ENCODE data around the gene RGP1.

Gene RGP1

GRCh38 chr9:35759795-35760194, 10.7 kb downstream of the RGP1 start:
- peaks cover 0 to 16% of the 10 kb centered on the region in 2 experiments; a peak in 1 of 3 replicates for H3K36me3 ChIP-seq (ENCODE audit: control insufficient read depth in 2 of 2, insufficient read depth in 1 of 2, low read length in 2 of 2)
- no peak overlapping the region for H3K27ac ChIP-seq (ENCODE audit: extremely low read depth, low read depth, low read length)
- H3K9me3 ChIP-seq (ENCODE audit: control insufficient read depth, insufficient read depth, low read depth, low read length) = no peaks in the 10 kb centered on the region
- peaks cover 13% of the 10 kb centered on the region for H3K4me1 ChIP-seq (ENCODE audit: control insufficient read depth, insufficient read depth, low read length)
- CTCF ChIA-PET = interaction anchor here (0.6 to 3.9 kb wide), 9 partner anchors 8 to 663 kb away, joined by 3 to 20 read pairs (median 3); partner anchors contain the start of genes CREB3, PIGO and TLN1
- no peak overlapping the region for H3K4me3 ChIP-seq (ENCODE audit: low read depth, low read length)
- TF ChIP-seq ZBTB49 (tag by site-specific recombination; IDR thresholded peaks at IDR 0.05; ENCODE audit: low read depth) (no peak), ZNF623 (tag by site-specific recombination; IDR thresholded peaks at IDR 0.05) (no peak), KLF9 (tag by site-specific recombination; IDR thresholded peaks at IDR 0.05; ENCODE audit: low read depth) (no peak), HOXA7 (CRISPR knock-in tag; IDR thresholded peaks at IDR 0.05; ENCODE audit: borderline replicate concordance) (no peak), ZNF221 (tag by site-specific recombination; IDR thresholded peaks at IDR 0.05; ENCODE audit: borderline replicate concordance) (no peak), ZNF26 (tag by site-specific recombination; IDR thresholded peaks at IDR 0.05) (no peak), ZBTB44 (tag by site-specific recombination; IDR thresholded peaks at IDR 0.05) (no peak)
- POLR2A ChIA-PET = interaction anchor here (0.8 to 1.3 kb wide), 3 partner anchors 10 to 173 kb away, joined by 3 to 4 read pairs (median 3); no protein-coding TSS in a partner anchor

- POLR2A ChIA-PET = interaction anchor here (0.8 to 1.3 kb wide), 3 partner anchors 9 to 172 kb away, joined by 3 to 4 read pairs (median 3); no protein-coding TSS in a partner anchor
- no peak overlapping the region for H3K27ac ChIP-seq (ENCODE audit: extremely low read depth, low read depth, low read length)
- CTCF ChIA-PET = interaction anchor here (0.7 to 2.7 kb wide), 10 partner anchors 9 to 150 kb away, joined by 3 to 12 read pairs (median 4); partner anchors contain the start of genes GBA2 and RGP1
- TF ChIP-seq INSM2 (tag by site-specific recombination; IDR thresholded peaks at IDR 0.05) = no peak
- peak; percentile 40 for TF ChIP-seq GLIS1 (tag by site-specific recombination; IDR thresholded peaks at IDR 0.05)
- peaks cover 0 to 10% of the 10 kb centered on the region in 2 experiments; a peak in 1 of 3 replicates for H3K36me3 ChIP-seq (ENCODE audit: control insufficient read depth in 2 of 2, insufficient read depth in 1 of 2, low read length in 2 of 2)
- peaks cover 13% of the 10 kb centered on the region for H3K4me1 ChIP-seq (ENCODE audit: control insufficient read depth, insufficient read depth, low read length)
- no peaks in the 10 kb centered on the region for H3K9me3 ChIP-seq (ENCODE audit: control insufficient read depth, insufficient read depth, low read depth, low read length)
- H3K4me3 ChIP-seq (ENCODE audit: low read depth, low read length) = no peak overlapping the region
Measured at GRCh38 chr9:35760651-35761050, 11.6 kb downstream of the RGP1 start.

- H3K4me3 ChIP-seq (ENCODE audit: low read depth, low read length) = no peak overlapping the region
- CTCF ChIA-PET = interaction anchor here (1.0 to 1.3 kb wide), 2 partner anchors 13 to 26 kb away, joined by 3 to 6 read pairs; no protein-coding TSS in a partner anchor
- H3K9me3 ChIP-seq (ENCODE audit: control insufficient read depth, insufficient read depth, low read depth, low read length) = no peaks in the 10 kb centered on the region
- H3K36me3 ChIP-seq (ENCODE audit: control insufficient read depth in 2 of 2, insufficient read depth in 1 of 2, low read length in 2 of 2) = peaks cover 0 to 5% of the 10 kb centered on the region in 2 experiments; a peak in 1 of 3 replicates
- no peak overlapping the region for H3K27ac ChIP-seq (ENCODE audit: extremely low read depth, low read depth, low read length)
- H3K4me1 ChIP-seq (ENCODE audit: control insufficient read depth, insufficient read depth, low read length) = peaks cover 13% of the 10 kb centered on the region
- POLR2A ChIA-PET = interaction anchor here (0.7 to 0.9 kb wide), 2 partner anchors 73 to 427 kb away, joined by 3 to 5 read pairs; no protein-coding TSS in a partner anchor
- TF ChIP-seq ZNF843 (tag by site-specific recombination; IDR thresholded peaks at IDR 0.05) (no peak), ZBTB10 (tag by site-specific recombination; IDR thresholded peaks at IDR 0.05) (no peak), ZEB2 (tag by site-specific recombination; IDR thresholded peaks at IDR 0.05) (no peak), TCF7L2 (IDR thresholded peaks at IDR 0.05; ENCODE audit: borderline replicate concordance, low read depth, low read length) (no peak), ZNF140 (tag by site-specific recombination; IDR thresholded peaks at IDR 0.05) (no peak), ZBTB1 (tag by site-specific recombination; IDR thresholded peaks at IDR 0.05) (no peak), ZNF155 (tag by site-specific recombination; IDR thresholded peaks at IDR 0.05) (no peak), ZBTB20 (tag by site-specific recombination; IDR thresholded peaks at IDR 0.05) (no peak), ZNF791 (tag by site-specific recombination; IDR thresholded peaks at IDR 0.05) (no peak), ZNF157 (tag by site-specific recombination; IDR thresholded peaks at IDR 0.05) (no peak), SCRT1 (tag by site-specific recombination; IDR thresholded peaks at IDR 0.05; ENCODE audit: borderline replicate concordance) (no peak)
Measured at GRCh38 chr9:35763181-35763580, 14.1 kb downstream of the RGP1 start.

Data from HEK293 (cell line).